HG03060 (cell line): ENCODE measurements around the gene ZNF791.
A peak's percentile ranks its signal among the peaks of the same experiment; 100 is the strongest.
"Not testable (repeated sequence)": the region's sequence is repeated elsewhere in the genome, so short reads cannot be mapped to it uniquely, and the experiment has no call there.

ENCODE experiments used
- ATAC-seq: cut with Tn5 transposase; IDR thresholded peaks from one replicate; pipeline ENCODE4 v1.9.1; 2021; ENCODE audit warnings: low read depth, moderate number of reproducible peaks; ENCODE audit not compliant: unreplicated experiment

Gene ZNF791

GRCh38 chr19:12610540-12611360 is at the start of gene ZNF791, which contains the start of gene ZNF490:
Gene ZNF791 (plus strand): TSS chr19:12610920. CDS start chr19:12611080, 160 bp downstream.
Gene ZNF490 (minus strand): TSS chr19:12610813. CDS start chr19:12610680, 133 bp downstream.
- peak; percentile 38 for ATAC-seq

GRCh38 chr19:12564016-12564664 is 46.6 kb upstream of the ZNF791 start:
- no peak for ATAC-seq

- not testable (repeated sequence) for ATAC-seq
These were observed 44.3 kb upstream of the ZNF791 start for GRCh38 chr19:12566380-12566779.

- no peak for ATAC-seq
These were observed 42.8 kb upstream of the ZNF791 start for GRCh38 chr19:12567951-12568350.

- no peak for ATAC-seq
These were observed 36.7 kb upstream of the ZNF791 start for GRCh38 chr19:12574036-12574435.

GRCh38 chr19:12578641-12579040 is 32.1 kb upstream of the ZNF791 start:
- no peak for ATAC-seq

GRCh38 chr19:12580180-12580694 is 30.5 kb upstream of the ZNF791 start:
- ATAC-seq: no peak

- no peak for ATAC-seq
These were observed 29.6 kb upstream of the ZNF791 start for GRCh38 chr19:12581100-12581499.

- ATAC-seq: no peak
These were observed 14.2 kb upstream of the ZNF791 start for GRCh38 chr19:12596485-12596884.

- ATAC-seq: no peak
These were observed 13.7 kb upstream of the ZNF791 start for GRCh38 chr19:12596927-12597548.

GRCh38 chr19:12597594-12597993 is 13.1 kb upstream of the ZNF791 start:
- ATAC-seq: no peak

GRCh38 chr19:12603714-12604113 is 7.0 kb upstream of the ZNF791 start:
- ATAC-seq: no peak

- no peak for ATAC-seq
These were observed 3.9 kb upstream of the ZNF791 start for GRCh38 chr19:12606796-12607195.

GRCh38 chr19:12607631-12608030 is 3.1 kb upstream of the ZNF791 start:
- ATAC-seq: no peak

GRCh38 chr19:12611361-12611699 is 610 bp downstream of the ZNF791 start:
- ATAC-seq: no peak

- ATAC-seq: no peak
These were observed 6.9 kb downstream of the ZNF791 start for GRCh38 chr19:12617646-12618045.

- ATAC-seq: not testable (repeated sequence)
These were observed 10.7 kb downstream of the ZNF791 start for GRCh38 chr19:12621253-12622024.

GRCh38 chr19:12623361-12624031 is 12.8 kb downstream of the ZNF791 start:
- no peak for ATAC-seq

- no peak for ATAC-seq
These were observed 16.2 kb downstream of the ZNF791 start for GRCh38 chr19:12626958-12627357.
